AG04450 (cell line): ENCODE data around the gene HIVEP3. TPM values are rescaled to one million over a fixed set of nuclear protein-coding genes. Genes with fewer than 3 reads are reported as not detected.

Experiments used
- CTCF ChIA-PET: fragments of 300-600, 350-600 bp; formaldehyde crosslinking; extraction: SDS; loops from one replicate; lab custom pipeline; 2022; ENCODE audit warnings: antibody characterized with exemption, inconsistent platforms; lab: Charles Lee
- POLR2A ChIA-PET: fragments of 350-600 bp; formaldehyde crosslinking; extraction: SDS; loops from one replicate; lab custom pipeline; 2021; ENCODE audit warnings: antibody characterized with exemption, inconsistent platforms; lab: Yijun Ruan, JAX
- DNase-seq: peaks from one replicate; pipeline ENCODE4 v3.0.0-alpha.2; 2011; ENCODE audit warnings: low read depth, low spot score
- H3K27ac ChIP-seq: one replicate; pipeline ENCODE4 v1.5.1; 2012; ENCODE audit warnings: low read depth, low read length, control low read depth
- H3K27me3 ChIP-seq: one replicate; pipeline ENCODE4 v1.6.0; 2012; ENCODE audit warnings: low read length; ENCODE audit not compliant: control insufficient read depth, insufficient read depth
- H3K4me3 ChIP-seq: 2 replicates; pipeline ENCODE4 v1.5.1; 2011; ENCODE audit warnings: mild to moderate bottlenecking, low read depth, low read length, control low read depth
- H3K9me3 ChIP-seq: 2 replicates; pipeline ENCODE4 v1.5.1; 2012; ENCODE audit warnings: low read length; ENCODE audit not compliant: control insufficient read depth, insufficient read depth
- CTCF ChIP-seq: IDR thresholded peaks from 2 replicates; pipeline ENCODE4 v1.5.1; 2011; ENCODE audit warnings: low read depth, low read length, control low read depth, inconsistent platforms
- polyA plus RNA-seq: library from polyadenylated mRNA; depleted of rRNA; stranded (reverse); fragments of >200 nt; gene quantifications from 2 replicates; pipeline ENCODE4 v1.2.3, GENCODE V29; 2011

HIVEP3 gene
- polyA plus RNA-seq, 1 experiment, result 4.8 TPM

- ChIA-PET POLR2A (no interaction called here), CTCF (no interaction called here)
- TF ChIP-seq CTCF, result no peak
- H3K27me3 ChIP-seq, result no peaks in the 10 kb centered on the region
- DNase-seq, result no peak
- no peak overlapping the region for H3K27ac ChIP-seq
- no peaks in the 10 kb centered on the region for H3K9me3 ChIP-seq
- no peak overlapping the region for H3K4me3 ChIP-seq
These were observed 112.1 kb downstream of the HIVEP3 start for GRCh38 chr1:41806472-41807155.

GRCh38 chr1:41805771-41806471, 112.8 kb downstream of the HIVEP3 start:
- H3K9me3 ChIP-seq, result no peaks in the 10 kb centered on the region
- no peak for DNase-seq
- POLR2A ChIA-PET, result no interaction called here
- H3K27ac ChIP-seq, result no peak overlapping the region
- no peaks in the 10 kb centered on the region for H3K27me3 ChIP-seq
- H3K4me3 ChIP-seq, result no peak overlapping the region
- CTCF ChIA-PET, result no interaction called here
- TF ChIP-seq CTCF, result no peak

GRCh38 chr1:41804176-41804575, 114.5 kb downstream of the HIVEP3 start:
- no peak overlapping the region for H3K4me3 ChIP-seq
- no peak overlapping the region for H3K27ac ChIP-seq
- DNase-seq, result no peak
- H3K27me3 ChIP-seq, result no peaks in the 10 kb centered on the region
- no peaks in the 10 kb centered on the region for H3K9me3 ChIP-seq
- ChIA-PET CTCF (interaction anchor here (1.1 kb wide), 1 partner anchor 205 kb away, joined by 4 read pairs; no protein-coding TSS in a partner anchor), POLR2A (no interaction called here)
- no peak for TF ChIP-seq CTCF

- Histone ChIP-seq H3K27me3 (no peaks in the 10 kb centered on the region), H3K9me3 (no peaks in the 10 kb centered on the region), H3K27ac (no peak overlapping the region), H3K4me3 (no peak overlapping the region)
- ChIA-PET CTCF (interaction anchor here (1.1 kb wide), 1 partner anchor 205 kb away, joined by 4 read pairs; no protein-coding TSS in a partner anchor), POLR2A (no interaction called here)
- no peak for TF ChIP-seq CTCF
- DNase-seq, result no peak
These were observed 115.1 kb downstream of the HIVEP3 start for GRCh38 chr1:41803656-41804055.
